Hepatocyte (in vitro differentiated cells): ENCODE data around the gene RMC1. TPM values are rescaled to one million over a fixed set of nuclear protein-coding genes. Genes with fewer than 3 reads are reported as not detected.

Experiments
- DNase-seq: peaks from one replicate; pipeline ENCODE4 v3.0.0-alpha.2; 2016; ENCODE audit warnings: low spot score
- H2AFZ ChIP-seq: fragments of 200-600 bp; sonication (generic); 2 replicates; pipeline ENCODE4 v1.6.0; 2016; ENCODE audit warnings: antibody characterized with exemption, mild to moderate bottlenecking
- H3K27ac ChIP-seq: fragments of 200-600 bp; sonication (generic); 2 replicates; pipeline ENCODE4 v1.5.1; 2016; ENCODE audit warnings: mild to moderate bottlenecking
- H3K27me3 ChIP-seq: fragments of 200-600 bp; sonication (generic); 2 replicates; pipeline ENCODE4 v1.6.1; 2016
- H3K36me3 ChIP-seq: fragments of 200-600 bp; sonication (generic); replicated peaks from 2 replicates; pipeline ENCODE4 v1.5.1; 2016; ENCODE audit warnings: low read depth; ENCODE audit not compliant: insufficient read depth
- H3K4me1 ChIP-seq: fragments of 200-600 bp; sonication (generic); 2 replicates; pipeline ENCODE4 v1.5.1; 2016; ENCODE audit warnings: mild to moderate bottlenecking, moderate library complexity; ENCODE audit not compliant: insufficient read depth
- H3K4me2 ChIP-seq: fragments of 200-600 bp; sonication (generic); 2 replicates; pipeline ENCODE4 v1.6.0; 2016
- H3K4me3 ChIP-seq: fragments of 200-600 bp; sonication (generic); 2 replicates; pipeline ENCODE4 v1.5.1; 2016; ENCODE audit warnings: mild to moderate bottlenecking
- H3K79me2 ChIP-seq: fragments of 200-600 bp; sonication (generic); 2 replicates; pipeline ENCODE4 v1.6.0; 2017; ENCODE audit warnings: mild to moderate bottlenecking
- H3K9me2 ChIP-seq: fragments of 200-600 bp; sonication (generic); replicated peaks from 2 replicates; pipeline ENCODE4 v1.6.0; 2017; ENCODE audit warnings: mild to moderate bottlenecking; ENCODE audit not compliant: insufficient read depth
- H3K9me3 ChIP-seq: fragments of 200-600 bp; sonication (generic); 2 replicates; pipeline ENCODE4 v1.5.1; 2016; ENCODE audit warnings: low read depth, mild to moderate bottlenecking
- H4K20me1 ChIP-seq: fragments of 200-600 bp; sonication (generic); 2 replicates; pipeline ENCODE4 v1.6.0; 2016; ENCODE audit warnings: mild to moderate bottlenecking; ENCODE audit not compliant: insufficient read depth, poor library complexity, severe bottlenecking
- CTCF ChIP-seq: fragments of 200-600 bp; sonication (generic); IDR thresholded peaks from 2 replicates; pipeline ENCODE4 v1.5.1; 2016; ENCODE audit warnings: antibody characterized with exemption, mild to moderate bottlenecking; ENCODE audit not compliant: poor library complexity
- EZH2 ChIP-seq: fragments of 200-600 bp; sonication (generic); IDR thresholded peaks from 2 replicates; pipeline ENCODE4 v1.6.1; 2016; ENCODE audit warnings: antibody characterized with exemption, mild to moderate bottlenecking, borderline replicate concordance
- EZH2phosphoT487 ChIP-seq: fragments of 200-600 bp; sonication (generic); IDR thresholded peaks from one replicate; pipeline ENCODE4 v1.6.1; 2018; ENCODE audit warnings: antibody characterized with exemption, mild to moderate bottlenecking, low read depth, moderate library complexity; ENCODE audit not compliant: unreplicated experiment, severe bottlenecking
- WGBS: methylation state at CpG from one replicate; pipeline ENCODE4 v1.1.6; 2016; ENCODE audit warnings: low lambda C conversion rate; ENCODE audit errors: missing lambda C conversion rate; 5-methylcytosine and 5-hydroxymethylcytosine counted together
- polyA plus RNA-seq: library from polyadenylated mRNA; unstranded; fragments of >200 nt; fragmentation: Nextera tagmentation; extraction: Ambion mirVana; gene quantifications from 2 replicates; pipeline ENCODE4 v1.2.1, GENCODE V29; 2016
- total RNA-seq: library from RNA; depleted of rRNA; stranded (reverse); fragments of >200 nt; gene quantifications from 2 replicates; pipeline ENCODE4 v1.2.3, GENCODE V29; 2014

RMC1 gene
- total and polyA plus RNA-seq, 2 experiments from 2014 or later = 26.6 to 37.1 TPM

DNA sequence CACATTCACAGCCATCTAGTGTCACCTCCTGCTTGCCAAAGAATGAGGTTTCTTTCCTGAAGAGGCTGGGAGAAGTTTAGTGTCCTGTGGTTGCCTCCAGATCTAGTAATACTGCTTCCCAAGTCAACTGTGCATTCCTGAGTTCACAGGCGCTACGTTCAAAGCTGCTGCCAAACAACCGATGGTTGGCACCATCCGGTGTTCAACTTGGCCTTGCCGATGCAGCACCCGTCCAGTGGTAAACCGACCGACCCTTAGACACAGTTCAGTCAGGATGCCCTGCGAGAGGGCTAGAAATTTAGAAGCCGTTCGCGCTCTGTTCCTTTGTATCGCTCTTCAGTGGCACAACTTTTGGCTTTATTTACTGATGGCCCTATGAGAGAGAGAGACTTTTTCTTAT lies 28.6 kb downstream of the RMC1 start:
- no peak overlapping the region for H2AFZ ChIP-seq
- 98% methylated on average over 13 of the region's 13 CpGs for WGBS
- H3K4me3 ChIP-seq = no peak overlapping the region
- H3K4me1 ChIP-seq = no peaks in the 10 kb centered on the region
- no peaks in the 10 kb centered on the region for H3K9me2 ChIP-seq
- no peaks in the 10 kb centered on the region for H3K27me3 ChIP-seq
- no peaks in the 10 kb centered on the region for H3K36me3 ChIP-seq
- no peak overlapping the region for H3K4me2 ChIP-seq
- TF ChIP-seq CTCF = no peak
- no peak for TF ChIP-seq EZH2
- H3K27ac ChIP-seq = no peak overlapping the region
- no peak for DNase-seq
- no peaks in the 10 kb centered on the region for H4K20me1 ChIP-seq
- no peaks in the 10 kb centered on the region for H3K79me2 ChIP-seq
- no peaks in the 10 kb centered on the region for H3K9me3 ChIP-seq

DNA sequence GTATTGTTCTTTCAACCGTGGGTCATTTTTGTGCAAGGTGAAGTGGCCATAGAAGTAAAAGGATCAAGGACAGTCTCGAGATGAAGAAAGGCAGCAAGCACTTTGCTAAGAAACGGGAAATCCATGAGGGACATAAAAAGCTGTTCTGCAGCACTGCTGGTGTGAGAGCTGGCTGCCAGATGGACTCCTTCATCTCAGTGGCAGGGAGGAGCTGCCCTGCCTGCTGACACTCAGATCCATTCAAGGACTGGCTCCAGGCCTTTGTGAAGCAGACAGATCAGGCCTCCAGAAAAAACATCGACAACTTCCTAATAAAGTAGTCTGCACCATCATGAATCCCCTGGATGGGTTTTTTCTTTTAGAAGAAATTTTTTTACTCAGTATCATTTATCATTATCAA lies 29.5 kb downstream of the RMC1 start:
- no peaks in the 10 kb centered on the region for H4K20me1 ChIP-seq
- no peaks in the 10 kb centered on the region for H3K36me3 ChIP-seq
- WGBS = 62% methylated on average over 4 of the region's 4 CpGs
- TF ChIP-seq CTCF (no peak), EZH2 (no peak), EZH2phosphoT487 (no peak)
- no peak overlapping the region for H3K27ac ChIP-seq
- no peaks in the 10 kb centered on the region for H3K9me2 ChIP-seq
- no peaks in the 10 kb centered on the region for H3K79me2 ChIP-seq
- H3K4me3 ChIP-seq = no peak overlapping the region
- no peaks in the 10 kb centered on the region for H3K9me3 ChIP-seq
- H3K4me2 ChIP-seq = no peak overlapping the region
- no peaks in the 10 kb centered on the region for H3K4me1 ChIP-seq
- H2AFZ ChIP-seq = no peak overlapping the region
- no peaks in the 10 kb centered on the region for H3K27me3 ChIP-seq
- no peak for DNase-seq

DNA sequence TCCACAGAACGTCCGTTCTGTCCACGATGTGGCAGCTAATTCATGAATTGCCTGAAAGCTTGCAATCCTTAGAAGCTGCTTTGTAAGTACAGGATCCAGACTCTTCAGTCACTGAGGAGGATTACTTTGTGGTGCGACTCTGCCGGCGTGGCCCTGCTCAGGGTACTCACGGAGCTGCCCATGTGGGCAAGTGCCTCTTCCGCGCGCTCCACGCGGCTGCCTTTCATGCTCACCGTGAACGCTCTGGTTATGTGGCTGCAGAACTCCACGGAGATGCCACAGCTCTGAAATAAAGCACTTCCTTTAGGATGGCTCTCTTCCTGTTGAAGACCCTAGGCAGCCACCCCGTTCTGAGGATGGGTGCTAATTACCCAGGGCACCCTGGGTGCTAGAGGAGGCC lies 31.0 kb downstream of the RMC1 start:
- H2AFZ ChIP-seq = no peak overlapping the region
- no peak for DNase-seq
- peaks cover 8% of the 10 kb centered on the region for H3K4me1 ChIP-seq
- no peaks in the 10 kb centered on the region for H3K27me3 ChIP-seq
- H4K20me1 ChIP-seq = no peaks in the 10 kb centered on the region
- no peak overlapping the region for H3K4me2 ChIP-seq
- no peaks in the 10 kb centered on the region for H3K9me2 ChIP-seq
- no peaks in the 10 kb centered on the region for H3K79me2 ChIP-seq
- no peak for TF ChIP-seq CTCF
- TF ChIP-seq EZH2phosphoT487 = no peak
- no peak for TF ChIP-seq EZH2
- no peak overlapping the region for H3K27ac ChIP-seq
- H3K9me3 ChIP-seq = no peaks in the 10 kb centered on the region
- 97% methylated on average over 16 of the region's 16 CpGs for WGBS
- no peak overlapping the region for H3K4me3 ChIP-seq
- peaks cover 6% of the 10 kb centered on the region for H3K36me3 ChIP-seq

- H3K27ac ChIP-seq = no peak overlapping the region
- H3K4me3 ChIP-seq = no peak overlapping the region
- TF ChIP-seq EZH2 (no peak), CTCF (no peak), EZH2phosphoT487 (no peak)
- H3K9me2 ChIP-seq = no peaks in the 10 kb centered on the region
- H3K36me3 ChIP-seq = peaks cover 6% of the 10 kb centered on the region
- no peak for DNase-seq
- H2AFZ ChIP-seq = no peak overlapping the region
- H3K27me3 ChIP-seq = no peaks in the 10 kb centered on the region
- H3K79me2 ChIP-seq = no peaks in the 10 kb centered on the region
- peaks cover 15% of the 10 kb centered on the region for H3K4me1 ChIP-seq
- H3K9me3 ChIP-seq = no peaks in the 10 kb centered on the region
- H3K4me2 ChIP-seq = no peak overlapping the region
- H4K20me1 ChIP-seq = no peaks in the 10 kb centered on the region
- WGBS = 83% methylated on average over 5 of the region's 5 CpGs
These were observed 32.9 kb downstream of the RMC1 start for GRCh38 chr18:23536204-23536603.
